ENCODE data around the gene FTMT. TPM values are rescaled to one million over a fixed set of nuclear protein-coding genes. Genes with fewer than 3 reads are reported as not detected.

Gene FTMT
- total RNA-seq, 2 donors from 2014 or later = not detected

GRCh38 chr5:121899346-121899745 is 47.7 kb downstream of the FTMT start:
- DNase-seq (no peak), ATAC-seq (no peak)
- intact Hi-C loops (cut with DNase I, micrococcal nuclease) = no loop called here

Other genes starting within 250 kb of the FTMT start
- gene SRFBP1, start 110.1 kb downstream of the FTMT start, total RNA-seq = 1 to 10 TPM; 8.6 to 9.8 TPM
- gene LOX, start 226.4 kb downstream of the FTMT start, total RNA-seq = 1 to 10 TPM; 2.4 to 7.5 TPM